SK-MEL-5 (cell line): Measurements from ENCODE around the gene ODAD3. TPM values are rescaled to one million over a fixed set of nuclear protein-coding genes. Genes with fewer than 3 reads are reported as not detected.
A peak's percentile ranks its signal among the peaks of the same experiment; 100 is the strongest.
"Not testable (repeated sequence)": the region's sequence is repeated elsewhere in the genome, so short reads cannot be mapped to it uniquely, and the experiment has no call there.

Experiments
- DNase-seq: peaks from one replicate; pipeline ENCODE4 v3.0.0-alpha.2; 2016; ENCODE audit warnings: low read depth, low spot score
- in situ Hi-C: cut with HindIII; loops from 2 replicates; pipeline ENCODE4 v1.10.0; 2016; ENCODE audit warnings: low sequenced_read_pairs, high pct_unique_total_duplicates, low pct_unique_long_range_greater_than_20kb
- total RNA-seq: library from RNA; depleted of rRNA; stranded (reverse); fragments of >200 nt; shearing (Covaris generic); gene quantifications from 2 replicates; pipeline ENCODE4 v1.2.3, GENCODE V29; 2014

The ODAD3 gene
- total RNA-seq, 1 experiment from 2014 or later: 0.08 TPM

GRCh38 chr19:11448410-11448809, 13.5 kb upstream of the ODAD3 start:
- in situ Hi-C loops: no loop called here

DNA sequence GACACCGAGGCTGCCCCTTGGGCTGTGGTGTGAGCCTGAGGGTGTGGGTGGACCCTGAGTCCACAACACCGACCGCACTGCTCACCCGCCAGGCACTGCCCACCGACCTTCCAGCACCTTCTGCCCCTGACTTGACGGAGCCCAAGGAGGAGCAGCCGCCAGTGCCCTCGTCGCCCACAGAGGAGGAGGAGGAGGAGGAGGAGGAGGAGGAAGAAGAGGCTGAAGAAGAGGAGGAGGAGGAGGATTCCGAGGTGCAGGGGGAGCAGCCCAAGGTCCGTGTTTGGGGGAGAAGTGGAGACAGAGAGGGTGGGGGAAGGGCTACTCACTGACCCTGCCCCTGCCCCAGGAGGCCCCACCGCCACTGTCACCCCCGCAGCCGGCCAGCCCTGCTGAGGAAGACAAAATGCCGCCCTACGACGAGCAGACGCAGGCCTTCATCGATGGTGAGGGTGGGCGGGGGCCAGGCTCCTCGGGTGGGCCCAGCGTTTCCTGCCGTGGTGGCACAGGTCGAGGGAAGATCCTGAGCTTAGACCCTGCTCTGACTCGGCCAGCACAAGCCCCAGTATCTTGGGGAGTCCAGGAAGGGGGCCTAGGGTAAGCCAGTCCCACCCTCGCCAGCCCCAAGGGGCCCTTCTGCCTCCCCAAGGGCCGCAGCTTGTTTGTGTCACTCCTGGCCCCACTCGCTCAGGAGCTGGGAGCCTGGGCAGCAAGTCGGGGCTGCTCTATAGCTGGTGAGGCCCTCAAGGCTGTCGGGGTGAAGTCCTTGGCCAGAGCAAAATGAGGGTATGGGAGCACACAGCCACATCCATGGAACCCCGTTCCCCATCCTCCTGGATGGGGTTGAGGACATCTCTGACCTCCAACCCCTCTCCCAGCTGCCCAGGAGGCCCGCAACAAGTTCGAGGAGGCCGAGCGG, 12.7 kb upstream of the ODAD3 start:
- in situ Hi-C loops: no loop called here
- no peak for DNase-seq

More at GRCh38 chr19:11448410-11448809, 13.5 kb upstream of the ODAD3 start:
- DNase-seq: no peak

- in situ Hi-C loops: no loop called here
- DNase-seq: peak; percentile 61
Measured at GRCh38 chr19:11446652-11447301, 11.9 kb upstream of the ODAD3 start.

GRCh38 chr19:11446271-11446651, 11.3 kb upstream of the ODAD3 start:
- in situ Hi-C loops: no loop called here
- no peak for DNase-seq

DNA sequence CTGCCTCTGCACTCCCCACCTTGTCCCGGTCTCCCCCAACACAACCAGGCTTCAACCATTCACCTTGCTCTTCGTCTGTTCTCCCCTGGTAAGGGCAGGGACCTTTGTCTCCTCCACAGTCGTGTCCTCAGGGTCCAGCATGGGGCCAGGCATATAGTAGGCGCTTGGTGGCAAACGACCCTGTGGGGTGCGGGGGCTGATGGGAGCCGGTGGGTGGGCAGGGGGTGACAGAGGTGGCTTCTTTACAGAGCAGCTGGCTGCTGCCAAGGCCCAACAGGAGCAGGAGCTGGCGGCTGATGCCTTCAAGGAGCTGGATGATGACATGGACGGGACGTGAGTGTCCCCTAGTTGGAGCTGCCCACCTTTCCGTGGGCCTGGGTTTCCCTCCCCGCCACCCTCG, 10.2 kb upstream of the ODAD3 start:
- in situ Hi-C loops: no loop called here

GRCh38 chr19:11444059-11444458, 9.1 kb upstream of the ODAD3 start:
- in situ Hi-C loops: no loop called here
- DNase-seq: no peak

More for the DNA sequence above, 10.2 kb upstream of the ODAD3 start:
- DNase-seq: no peak

- in situ Hi-C loops: no loop called here
- no peak for DNase-seq
Measured at GRCh38 chr19:11437955-11438354, 3.0 kb upstream of the ODAD3 start.

DNA sequence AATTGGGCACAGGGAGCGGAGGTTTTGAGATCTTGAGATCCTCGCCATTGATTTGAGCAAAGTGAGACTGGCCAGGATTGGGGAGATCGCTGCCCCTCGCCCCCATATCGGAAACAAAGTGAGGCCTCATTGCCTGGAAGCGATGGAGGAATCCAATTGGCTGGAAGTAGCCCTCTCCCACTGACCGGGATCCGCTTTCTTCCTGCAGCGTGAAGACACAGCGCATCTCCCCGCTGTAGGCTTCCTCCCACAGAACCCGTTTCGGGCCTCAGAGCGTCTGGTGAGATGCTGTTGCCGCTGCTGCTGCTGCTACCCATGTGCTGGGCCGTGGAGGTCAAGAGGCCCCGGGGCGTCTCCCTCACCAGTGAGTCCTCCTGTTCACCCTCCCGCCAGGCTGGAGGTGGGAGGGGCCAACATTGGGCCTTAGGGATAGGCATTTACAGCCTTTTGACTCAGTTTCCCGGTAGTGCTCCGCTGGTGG, 952 bp upstream of the ODAD3 start:
- in situ Hi-C loops: no loop called here

DNA sequence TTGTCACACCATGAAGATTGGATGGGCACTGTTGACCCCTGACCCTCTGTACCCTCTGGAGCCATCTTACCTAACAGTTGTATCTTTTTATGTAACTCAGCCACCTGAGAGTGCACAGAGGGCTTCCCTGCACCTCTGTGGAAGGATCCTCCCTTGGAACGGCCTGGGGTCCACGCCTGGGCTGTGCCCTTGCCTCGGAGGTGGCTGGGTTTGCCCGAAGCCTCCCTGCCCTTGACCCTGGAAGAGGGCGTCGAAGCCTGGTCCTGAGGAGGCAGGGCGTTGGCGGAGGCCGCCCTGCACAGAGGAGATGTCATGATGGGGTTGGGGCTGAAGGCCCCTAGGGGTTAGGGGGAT, 241 bp downstream of the ODAD3 start:
- in situ Hi-C loops: no loop called here
- no peak for DNase-seq

More for the DNA sequence above, 952 bp upstream of the ODAD3 start:
- DNase-seq: no peak

GRCh38 chr19:11433526-11433925, 1.4 kb downstream of the ODAD3 start:
- DNase-seq, in situ Hi-C loops: not testable (repeated sequence)

GRCh38 chr19:11426656-11427055, 8.3 kb downstream of the ODAD3 start:
- no peak for DNase-seq
- in situ Hi-C loops: no loop called here

GRCh38 chr19:11425719-11426457, 9.0 kb downstream of the ODAD3 start:
- in situ Hi-C loops: no loop called here
- DNase-seq: no peak

DNA sequence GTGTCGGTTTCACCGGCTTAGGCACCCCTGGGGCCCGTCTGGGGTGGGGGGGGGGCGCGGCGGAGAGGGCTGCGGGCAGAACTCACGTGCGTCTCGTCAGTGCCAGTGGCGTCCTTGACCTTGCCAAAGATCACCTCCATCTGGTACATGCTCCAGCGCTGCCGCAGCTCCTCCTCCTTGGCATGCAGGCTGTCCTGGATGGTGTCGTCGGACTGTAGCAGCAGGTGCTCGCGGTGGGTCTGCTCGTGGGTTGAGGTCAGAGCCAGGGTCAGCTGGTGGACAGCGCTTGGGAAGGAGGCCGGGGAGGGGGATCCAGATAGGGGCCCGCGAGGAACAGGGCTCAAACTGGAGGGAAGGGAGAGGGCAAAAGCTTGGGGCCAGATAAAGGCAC, 11.1 kb downstream of the ODAD3 start:
- DNase-seq: no peak
- in situ Hi-C loops: no loop called here

GRCh38 chr19:11423164-11423790, 11.6 kb downstream of the ODAD3 start:
- DNase-seq: no peak
- in situ Hi-C loops: no loop called here

- in situ Hi-C loops: no loop called here
- DNase-seq: no peak
Measured at GRCh38 chr19:11422163-11423065, 12.5 kb downstream of the ODAD3 start.

GRCh38 chr19:11421371-11422098, 13.4 kb downstream of the ODAD3 start:
- in situ Hi-C loops: no loop called here

More at GRCh38 chr19:11421371-11422098, 13.4 kb downstream of the ODAD3 start:
- DNase-seq: no peak
